GM23248 (cell line): ENCODE measurements around the gene PCED1B. TPM values are rescaled to one million over a fixed set of nuclear protein-coding genes. Genes with fewer than 3 reads are reported as not detected.

Source experiments
- DNase-seq: peaks from one replicate; pipeline ENCODE4 v3.0.0-alpha.2; 2015
- H2AFZ ChIP-seq: fragments of 200-600 bp; sonication (generic); 2 replicates; pipeline ENCODE4 v1.6.1; 2016; ENCODE audit warnings: antibody characterized with exemption
- H3F3A ChIP-seq: fragments of 200-600 bp; sonication (generic); 2 replicates; pipeline ENCODE4 v1.6.1; 2016; ENCODE audit warnings: mild to moderate bottlenecking, antibody characterized with exemption, mixed run types; ENCODE audit not compliant: insufficient read depth
- H3K27ac ChIP-seq: fragments of 200-600 bp; sonication (generic); 2 replicates; pipeline ENCODE4 v1.5.1; 2016; ENCODE audit warnings: mild to moderate bottlenecking
- H3K27me3 ChIP-seq: fragments of 200-600 bp; sonication (generic); replicated peaks from 2 replicates; pipeline ENCODE4 v1.6.1; 2016; ENCODE audit warnings: mild to moderate bottlenecking; ENCODE audit not compliant: insufficient read depth
- H3K36me3 ChIP-seq: fragments of 200-600 bp; sonication (generic); 2 replicates; pipeline ENCODE4 v1.6.1; 2016; ENCODE audit warnings: low read depth, mild to moderate bottlenecking
- H3K4me1 ChIP-seq: fragments of 200-600 bp; sonication (generic); 2 replicates; pipeline ENCODE4 v1.6.1; 2016; ENCODE audit warnings: mild to moderate bottlenecking; ENCODE audit not compliant: insufficient read depth
- H3K4me2 ChIP-seq: fragments of 200-600 bp; sonication (generic); one replicate; pipeline ENCODE4 v1.6.1; 2016; ENCODE audit warnings: mild to moderate bottlenecking; ENCODE audit not compliant: unreplicated experiment
- H3K4me3 ChIP-seq: fragments of 200-600 bp; sonication (generic); 2 replicates; pipeline ENCODE4 v1.5.1; 2016; ENCODE audit warnings: mild to moderate bottlenecking
- H3K79me2 ChIP-seq: fragments of 200-600 bp; sonication (generic); 2 replicates; pipeline ENCODE4 v1.6.1; 2016; ENCODE audit warnings: mild to moderate bottlenecking; ENCODE audit not compliant: insufficient read depth
- H3K9ac ChIP-seq: fragments of 200-600 bp; sonication (generic); 2 replicates; pipeline ENCODE4 v1.6.1; 2016; ENCODE audit warnings: mild to moderate bottlenecking
- H3K9me2 ChIP-seq: fragments of 200-600 bp; sonication (generic); 2 replicates; pipeline ENCODE4 v1.6.1; 2016; ENCODE audit warnings: mixed run types, mild to moderate bottlenecking, moderate library complexity; ENCODE audit not compliant: insufficient read depth
- H3K9me3 ChIP-seq: fragments of 200-600 bp; sonication (generic); one replicate; pipeline ENCODE4 v1.6.1; 2017; ENCODE audit warnings: low read depth
- H4K20me1 ChIP-seq: fragments of 200-600 bp; sonication (generic); 2 replicates; pipeline ENCODE4 v1.6.0; 2016; ENCODE audit not compliant: insufficient read depth
- EZH2 ChIP-seq: fragments of 200-600 bp; sonication (generic); IDR thresholded peaks from 2 replicates; pipeline ENCODE4 v1.6.1; 2018; ENCODE audit warnings: antibody characterized with exemption, mild to moderate bottlenecking; ENCODE audit not compliant: insufficient read depth, poor library complexity, severe bottlenecking
- EZH2phosphoT487 ChIP-seq: fragments of 200-600 bp; sonication (generic); IDR thresholded peaks from 2 replicates; pipeline ENCODE4 v1.6.1; 2018; ENCODE audit warnings: antibody characterized with exemption, moderate library complexity, mild to moderate bottlenecking, low read depth; ENCODE audit not compliant: insufficient read depth
- WGBS, 2 experiments: methylation state at CpG; one replicate each; pipeline ENCODE4 v1.1.6; 2015 to 2017; ENCODE audit warnings: low lambda C conversion rate in 2 of 2, low coverage in 1 of 2; ENCODE audit errors: missing lambda C conversion rate in 2 of 2; 5-methylcytosine and 5-hydroxymethylcytosine counted together
- in situ Hi-C: fragments of 300-500 bp; cut with MboI; formaldehyde crosslinking; loops from 2 replicates; pipeline ENCODE4 v1.15.0; 2020
- polyA plus RNA-seq: library from polyadenylated mRNA; unstranded; fragments of >200 nt; fragmentation: Nextera tagmentation; extraction: Ambion mirVana; gene quantifications from 2 replicates; pipeline ENCODE4 v1.2.1, GENCODE V29; 2016
- total RNA-seq: library from RNA; depleted of rRNA; stranded (reverse); fragments of >200 nt; shearing (Covaris generic); gene quantifications from 2 replicates; pipeline ENCODE4 v1.2.3, GENCODE V29; 2014

PCED1B gene
- total and polyA plus RNA-seq, 2 experiments from 2014 or later, result 3.5 to 3.6 TPM

DNA sequence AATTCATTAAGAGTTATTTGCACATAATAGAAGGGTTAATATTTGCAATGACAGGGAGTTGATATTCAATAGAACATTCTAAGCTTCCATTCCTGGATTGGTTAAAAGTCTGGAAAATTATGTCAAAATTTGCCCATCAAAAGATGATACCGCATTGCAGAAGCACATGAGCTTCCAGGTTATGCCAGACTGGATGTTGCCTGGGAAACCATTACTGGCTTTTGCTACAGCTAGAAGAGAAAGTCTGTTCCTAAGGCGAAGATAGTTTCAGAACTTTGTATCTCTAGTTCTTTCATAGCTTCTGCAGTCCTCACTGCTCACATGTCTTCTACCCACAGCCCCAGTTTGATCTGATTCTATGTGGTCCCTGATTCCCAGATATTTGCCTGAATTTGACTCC is 122.8 kb downstream of the PCED1B start:
- WGBS, 2 experiments, result 28 to 36% methylated on average over 2 of the region's 2 CpGs
- Histone ChIP-seq H3K9me2 (no peaks in the 10 kb centered on the region), H3K36me3 (no peaks in the 10 kb centered on the region), H3K4me3 (no peak overlapping the region), H3K9ac (no peak overlapping the region), H3K27ac (no peak overlapping the region), H3K27me3 (no peaks in the 10 kb centered on the region), H2AFZ (no peak overlapping the region), H3K4me2 (no peak overlapping the region), H3F3A (no peaks in the 10 kb centered on the region), H3K9me3 (no peaks in the 10 kb centered on the region), H3K79me2 (no peaks in the 10 kb centered on the region), H3K4me1 (no peaks in the 10 kb centered on the region), H4K20me1 (no peaks in the 10 kb centered on the region)
- no peak for TF ChIP-seq EZH2phosphoT487
- no peak for TF ChIP-seq EZH2
- DNase-seq, result no peak
- in situ Hi-C loops, result no loop called here

DNA sequence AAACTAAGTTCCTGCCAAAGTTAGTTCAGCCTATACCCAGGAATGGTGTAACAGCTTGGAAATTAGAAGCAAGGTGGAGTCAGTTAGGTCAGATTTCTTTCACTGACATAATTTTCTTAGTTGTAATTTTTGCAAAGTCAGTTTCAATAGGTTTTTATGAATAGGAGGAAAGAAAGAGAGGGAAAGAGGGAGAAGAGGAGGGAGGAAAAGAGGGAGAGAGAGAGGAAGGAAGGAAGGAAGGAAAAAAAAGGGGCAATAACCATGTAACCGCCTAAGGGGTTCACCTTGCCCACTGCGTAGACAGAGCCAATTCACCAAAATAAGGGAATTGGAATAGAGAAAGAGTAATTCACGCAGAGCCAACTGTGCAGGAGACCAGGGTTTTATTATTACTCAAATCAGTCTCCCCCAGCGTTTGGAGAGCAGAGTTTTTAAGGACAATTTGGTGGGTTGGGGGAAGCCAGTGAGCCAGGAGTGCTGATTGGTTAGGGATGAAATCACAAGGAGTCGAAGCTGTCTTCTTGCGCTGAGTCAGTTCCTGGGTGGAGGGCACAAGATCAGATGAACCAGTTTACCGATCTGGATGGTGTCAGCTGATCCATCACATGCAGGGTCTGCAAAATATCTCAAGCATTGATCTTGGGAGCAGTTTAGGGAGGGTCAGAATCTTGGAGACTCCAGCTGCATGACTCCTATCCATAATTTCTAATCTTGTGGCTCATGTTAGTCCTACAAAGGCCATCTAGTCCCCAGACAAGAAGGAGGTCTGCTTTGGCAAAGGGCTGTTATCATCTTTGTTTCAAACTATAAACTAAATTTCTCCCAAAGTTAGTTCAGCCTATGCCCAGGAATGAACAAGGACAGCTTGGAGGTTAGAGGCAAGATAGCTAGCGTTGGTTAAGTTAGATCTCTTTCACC is 126.4 kb downstream of the PCED1B start:
- Histone ChIP-seq H3K79me2 (no peaks in the 10 kb centered on the region), H3K9ac (no peak overlapping the region), H3K9me2 (no peaks in the 10 kb centered on the region), H2AFZ (no peak overlapping the region), H3K4me3 (no peak overlapping the region), H4K20me1 (no peaks in the 10 kb centered on the region), H3K27ac (no peak overlapping the region), H3K4me2 (no peak overlapping the region), H3K36me3 (no peaks in the 10 kb centered on the region), H3K9me3 (no peaks in the 10 kb centered on the region), H3K4me1 (no peaks in the 10 kb centered on the region), H3F3A (no peaks in the 10 kb centered on the region), H3K27me3 (no peaks in the 10 kb centered on the region)
- in situ Hi-C loops, result no loop called here
- no peak for TF ChIP-seq EZH2
- no peak for TF ChIP-seq EZH2phosphoT487
- 78 to 82% methylated on average over 8 of the region's 8 CpGs for WGBS, 2 experiments
- DNase-seq, result no peak

DNA sequence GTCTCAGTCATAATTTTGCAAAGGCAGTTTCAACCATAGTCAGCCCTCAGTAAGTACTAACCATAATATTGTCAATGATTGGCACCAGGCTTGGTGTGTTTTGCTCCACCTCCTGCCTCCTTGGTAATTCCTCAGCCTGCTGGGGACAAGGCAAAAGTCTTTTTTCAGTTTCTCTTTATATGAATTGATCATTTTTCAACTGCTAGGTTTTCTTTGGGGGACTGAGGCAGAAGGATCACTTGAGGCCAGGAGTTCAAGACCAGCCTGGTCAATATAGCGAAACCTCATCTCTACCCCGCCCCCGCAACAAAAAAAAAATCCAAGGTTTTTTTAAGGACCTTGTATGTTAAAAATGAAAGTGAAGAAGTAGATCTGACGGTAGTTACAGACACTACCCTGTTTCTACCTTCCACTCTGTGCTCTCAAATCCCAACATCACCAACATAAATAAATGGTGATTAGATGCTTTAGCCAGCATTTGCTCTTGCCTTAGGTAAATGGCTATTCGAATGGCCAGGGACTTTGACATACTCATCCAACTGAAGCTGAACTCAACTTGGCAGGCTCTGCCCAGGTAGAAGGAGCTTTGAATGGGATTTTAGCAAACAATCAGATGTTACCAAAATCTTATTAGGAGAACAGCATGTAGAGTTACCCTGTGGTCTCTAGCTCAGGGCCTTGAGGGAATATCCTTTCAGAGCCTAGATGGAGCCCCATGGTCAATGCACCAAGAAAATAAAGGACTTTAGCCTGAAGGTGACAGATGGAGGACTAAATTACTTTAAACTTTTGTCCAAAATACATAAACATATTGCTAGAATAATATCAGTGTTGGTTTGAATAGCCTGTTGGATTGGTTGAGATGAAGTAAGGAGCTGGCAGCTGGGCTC is 127.3 kb downstream of the PCED1B start:
- no peak for TF ChIP-seq EZH2
- no peak for TF ChIP-seq EZH2phosphoT487
- no peak overlapping the region for H3K4me3 ChIP-seq
- WGBS, 2 experiments, result 90 to 91% methylated on average over 5 of the region's 5 CpGs
- H3K27me3 ChIP-seq, result no peaks in the 10 kb centered on the region
- DNase-seq, result no peak
- H3K27ac ChIP-seq, result no peak overlapping the region
- H3K9me2 ChIP-seq, result no peaks in the 10 kb centered on the region
- no peak overlapping the region for H3K4me2 ChIP-seq
- in situ Hi-C loops, result no loop called here
- H4K20me1 ChIP-seq, result no peaks in the 10 kb centered on the region
- no peaks in the 10 kb centered on the region for H3K4me1 ChIP-seq
- H3K9ac ChIP-seq, result no peak overlapping the region
- H3F3A ChIP-seq, result no peaks in the 10 kb centered on the region
- no peaks in the 10 kb centered on the region for H3K9me3 ChIP-seq
- no peaks in the 10 kb centered on the region for H3K79me2 ChIP-seq
- H2AFZ ChIP-seq, result no peak overlapping the region
- no peaks in the 10 kb centered on the region for H3K36me3 ChIP-seq

DNA sequence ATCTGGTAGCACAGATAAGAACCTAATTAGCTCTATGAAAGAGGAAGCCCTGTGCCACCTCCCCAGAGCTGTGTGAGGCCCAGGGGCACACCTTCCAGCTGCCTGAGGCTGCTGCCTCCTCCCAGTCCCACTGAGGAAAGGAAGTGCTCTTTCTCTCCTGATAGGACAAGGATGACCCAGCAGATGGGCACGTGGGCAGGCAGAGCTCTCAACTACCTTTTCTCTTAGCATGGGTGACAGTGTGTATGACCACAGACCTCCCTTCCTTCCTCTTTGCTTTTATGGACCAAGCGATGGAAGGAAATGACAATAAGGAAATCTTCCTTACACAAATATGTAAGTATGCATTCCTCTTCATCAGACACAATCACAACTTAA is 127.9 kb downstream of the PCED1B start:
- in situ Hi-C loops, result no loop called here
- H3K36me3 ChIP-seq, result no peaks in the 10 kb centered on the region
- no peaks in the 10 kb centered on the region for H3K9me2 ChIP-seq
- no peaks in the 10 kb centered on the region for H3K4me1 ChIP-seq
- no peak for TF ChIP-seq EZH2phosphoT487
- no peak for TF ChIP-seq EZH2
- no peaks in the 10 kb centered on the region for H3K79me2 ChIP-seq
- DNase-seq, result no peak
- no peak overlapping the region for H3K4me2 ChIP-seq
- H3K9ac ChIP-seq, result no peak overlapping the region
- no peaks in the 10 kb centered on the region for H3F3A ChIP-seq
- no peak overlapping the region for H2AFZ ChIP-seq
- H4K20me1 ChIP-seq, result no peaks in the 10 kb centered on the region
- no peak overlapping the region for H3K4me3 ChIP-seq
- WGBS, 2 experiments, result 73 to 79% methylated on average over 2 of the region's 2 CpGs
- no peaks in the 10 kb centered on the region for H3K27me3 ChIP-seq
- H3K9me3 ChIP-seq, result no peaks in the 10 kb centered on the region
- H3K27ac ChIP-seq, result no peak overlapping the region
